HG03521 (cell line): ENCODE results near the gene PFKP.
A peak's percentile ranks its signal among the peaks of the same experiment; 100 is the strongest.

ENCODE experiments used
- ATAC-seq: cut with Tn5 transposase; IDR thresholded peaks from one replicate; pipeline ENCODE4 v1.9.1; 2021; ENCODE audit warnings: mild to moderate bottlenecking, moderate library complexity; ENCODE audit not compliant: unreplicated experiment

The PFKP gene

DNA sequence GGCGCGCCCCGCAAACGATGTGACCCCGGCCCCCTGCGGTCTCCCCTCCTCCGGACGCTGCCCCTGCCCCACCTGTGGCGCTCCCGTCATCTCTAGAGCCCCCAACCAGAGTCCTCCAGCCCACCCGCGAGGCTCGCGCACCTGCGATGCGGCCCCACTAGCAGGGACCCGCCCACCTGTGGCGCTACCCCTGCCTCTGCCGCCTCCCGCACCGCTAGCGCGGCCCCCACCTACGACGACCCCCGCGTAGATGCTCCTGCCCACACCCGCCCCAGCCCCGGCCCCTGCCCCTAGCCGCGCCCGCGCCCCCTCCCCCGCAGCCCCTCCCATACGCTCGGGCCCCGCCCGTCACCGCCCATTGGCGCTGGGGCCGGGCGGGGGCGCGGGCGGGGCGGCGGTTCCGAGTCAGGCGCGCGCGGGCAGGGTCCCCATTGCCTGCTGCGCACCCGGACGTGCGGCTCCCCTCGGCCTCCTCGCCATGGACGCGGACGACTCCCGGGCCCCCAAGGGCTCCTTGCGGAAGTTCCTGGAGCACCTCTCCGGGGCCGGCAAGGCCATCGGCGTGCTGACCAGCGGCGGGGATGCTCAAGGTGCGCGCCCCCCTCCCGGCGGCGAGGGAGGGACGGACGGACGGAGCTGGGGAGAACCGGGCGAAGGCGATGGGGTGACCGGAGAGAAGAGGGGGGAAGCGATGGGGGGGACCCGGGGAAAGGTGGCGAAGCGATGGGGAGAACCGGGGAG is at the start of gene PFKP:
TSS of gene PFKP (plus strand) at position 431 of the 741 bp plus-strand sequence. CDS start at position 479, 48 bp downstream.
- ATAC-seq: peak; percentile 46

DNA sequence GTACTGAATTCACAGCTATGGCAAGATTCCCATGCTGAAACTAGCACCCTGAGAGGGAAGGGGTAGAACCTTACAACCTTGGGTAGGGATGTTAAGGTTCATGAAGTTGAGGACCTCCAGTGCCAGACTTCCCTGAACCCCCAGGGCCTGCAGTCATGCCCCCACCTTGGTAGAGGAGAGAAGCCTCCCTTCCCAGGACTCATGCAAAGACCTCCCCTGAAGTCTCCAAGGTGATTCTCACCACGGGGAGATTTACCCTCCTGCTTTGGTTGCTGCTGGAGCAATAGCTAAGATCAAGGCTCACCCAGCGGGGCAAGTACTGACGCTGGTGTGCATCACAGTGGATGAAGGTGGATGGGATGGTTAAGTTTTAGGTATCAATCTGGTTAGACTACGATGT is 49.1 kb upstream of the PFKP start:
- no peak for ATAC-seq

DNA sequence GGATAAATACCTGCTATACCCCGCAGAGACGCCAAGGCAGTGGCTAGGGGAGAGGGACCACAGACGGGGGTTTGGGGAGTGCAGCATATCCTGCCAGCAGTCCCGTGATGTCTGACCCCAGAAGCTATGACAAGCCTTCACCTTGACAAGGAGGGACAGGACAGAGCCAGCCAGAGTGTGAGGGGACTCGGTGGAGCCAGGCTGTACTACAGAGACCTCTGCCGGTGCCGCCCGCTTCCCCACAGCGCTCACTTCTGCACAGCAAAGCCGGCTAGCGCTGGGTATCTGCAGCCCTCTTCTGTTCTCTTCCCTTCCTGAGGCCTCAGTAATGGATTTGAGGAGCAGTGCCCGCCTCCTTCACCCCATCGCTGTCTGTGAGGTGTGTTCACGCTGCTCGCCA is 47.0 kb upstream of the PFKP start:
- ATAC-seq: no peak

DNA sequence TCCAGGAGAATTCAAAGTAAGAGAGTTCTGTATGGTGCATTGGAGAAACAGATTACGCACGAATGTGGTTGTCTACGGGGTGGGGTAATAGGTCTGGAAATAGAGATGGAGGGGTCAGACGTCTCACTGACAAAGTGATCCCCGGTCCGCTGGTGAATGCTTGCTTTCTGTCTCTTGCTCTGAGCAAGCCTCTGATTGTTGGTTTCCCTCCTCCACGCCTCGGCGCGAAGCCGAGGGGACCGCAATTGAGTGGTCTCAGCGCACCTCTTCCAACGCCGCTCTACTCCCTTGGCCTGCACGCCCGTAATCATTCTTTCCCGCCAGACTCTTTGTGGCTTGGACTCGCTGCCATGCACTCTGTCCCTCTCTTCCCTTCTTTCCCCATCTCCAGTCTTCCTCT is 46.5 kb upstream of the PFKP start:
- ATAC-seq: no peak

DNA sequence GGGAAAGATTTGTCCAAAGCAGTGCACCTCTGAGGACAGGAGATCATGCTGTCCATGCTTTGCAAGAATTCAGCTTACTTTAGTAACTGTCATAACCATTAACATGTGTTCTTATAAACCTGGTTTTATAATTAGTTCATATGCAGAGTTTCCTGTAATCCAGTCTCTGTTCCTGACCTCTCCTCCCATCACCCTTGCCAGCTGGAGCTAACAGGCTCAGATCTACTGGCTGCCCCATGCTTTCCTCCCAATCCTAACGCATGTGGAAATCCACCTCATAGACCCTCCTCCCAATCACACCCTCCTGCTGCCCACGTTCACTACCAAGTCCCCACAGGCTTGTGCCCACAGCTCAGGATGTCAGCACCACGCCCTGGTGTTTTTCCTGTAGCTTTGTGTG is 45.3 kb upstream of the PFKP start:
- no peak for ATAC-seq

DNA sequence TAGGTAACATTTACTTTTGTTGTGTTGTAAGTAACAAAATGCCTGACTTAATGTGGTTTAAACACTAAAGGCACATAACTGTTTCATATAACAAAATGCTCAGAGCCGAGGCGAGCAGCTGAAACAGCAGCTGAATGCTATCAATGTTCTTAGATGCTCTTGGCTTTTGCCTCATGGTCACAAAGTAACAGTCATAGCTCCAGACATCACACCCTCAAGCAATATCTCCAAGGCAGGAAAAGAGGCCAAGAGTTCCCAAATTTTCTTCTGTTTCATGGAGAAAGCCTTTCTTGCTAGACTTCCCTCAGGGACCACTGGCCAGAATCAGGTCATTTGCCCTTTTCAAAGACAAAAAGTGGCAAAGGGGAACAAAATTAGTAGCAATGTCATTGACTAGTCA is 43.5 kb upstream of the PFKP start:
- ATAC-seq: no peak

DNA sequence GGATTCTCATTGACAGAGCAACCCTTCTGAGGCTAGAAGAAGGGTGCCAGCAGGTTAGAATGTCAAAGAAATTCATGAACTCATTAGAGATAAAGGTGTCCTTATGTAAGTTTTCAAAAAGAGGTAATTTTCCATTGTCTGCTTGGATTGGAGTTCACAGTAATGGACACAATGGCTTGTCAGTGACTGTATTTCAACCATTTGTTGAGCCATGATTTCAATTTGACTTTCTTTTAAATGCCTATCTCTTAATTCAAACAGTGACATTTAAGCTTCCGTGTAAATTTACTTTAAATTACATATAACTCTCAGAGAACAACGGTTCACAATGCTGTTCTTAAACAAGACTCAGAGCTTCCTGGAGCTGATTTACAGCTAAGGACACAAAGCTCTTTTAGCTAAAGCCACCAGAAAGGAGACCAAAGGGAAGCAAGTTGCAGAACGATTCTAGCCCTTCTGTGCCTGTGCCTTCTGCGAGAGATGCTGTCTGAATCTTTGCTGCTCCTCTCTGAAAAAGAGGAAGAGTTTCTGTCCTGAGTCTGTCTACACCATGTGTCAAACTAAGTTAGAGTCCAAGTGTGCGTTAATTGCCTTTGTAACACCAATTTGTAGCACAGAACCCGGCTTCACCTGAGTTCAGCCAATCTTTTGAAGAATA is 42.2 kb upstream of the PFKP start:
- no peak for ATAC-seq

DNA sequence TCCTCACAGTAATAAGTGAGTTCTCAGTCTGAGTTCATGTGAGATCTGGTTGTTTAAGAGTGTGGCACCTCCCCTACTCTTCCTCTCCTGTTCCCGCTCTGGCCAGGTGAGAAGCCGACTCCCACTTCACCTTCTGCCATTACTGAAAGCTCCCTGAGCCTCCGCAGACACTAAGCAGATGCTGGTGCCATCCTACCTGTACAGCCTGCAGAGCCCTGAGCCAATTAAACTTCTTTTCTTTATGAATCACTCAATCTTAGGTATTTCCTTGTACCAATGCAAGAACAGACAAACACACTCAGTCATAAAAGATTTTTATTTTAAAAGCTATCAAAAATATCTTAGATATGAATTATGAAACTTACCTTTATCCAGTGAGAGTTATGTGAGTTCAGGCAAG is 39.5 kb upstream of the PFKP start:
- no peak for ATAC-seq

DNA sequence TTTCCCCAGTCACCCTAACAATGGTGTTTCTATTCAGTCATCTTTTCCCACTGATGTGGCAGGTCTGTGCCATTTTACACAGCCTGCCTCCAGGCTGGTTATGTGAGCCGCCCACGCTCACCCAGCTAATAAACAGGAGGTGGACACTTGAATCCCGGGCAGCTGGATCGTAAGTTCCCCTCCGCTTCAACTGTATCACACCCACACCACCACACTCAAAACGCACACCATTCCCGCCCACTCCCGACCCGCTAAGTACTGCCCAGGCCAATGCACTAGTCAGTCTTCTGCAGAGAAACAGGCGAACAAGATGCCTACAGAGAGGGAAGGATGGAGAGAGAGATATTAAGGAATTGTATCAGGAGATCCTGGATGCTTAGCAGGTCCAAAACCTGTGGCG is 38.9 kb upstream of the PFKP start:
- ATAC-seq: no peak

DNA sequence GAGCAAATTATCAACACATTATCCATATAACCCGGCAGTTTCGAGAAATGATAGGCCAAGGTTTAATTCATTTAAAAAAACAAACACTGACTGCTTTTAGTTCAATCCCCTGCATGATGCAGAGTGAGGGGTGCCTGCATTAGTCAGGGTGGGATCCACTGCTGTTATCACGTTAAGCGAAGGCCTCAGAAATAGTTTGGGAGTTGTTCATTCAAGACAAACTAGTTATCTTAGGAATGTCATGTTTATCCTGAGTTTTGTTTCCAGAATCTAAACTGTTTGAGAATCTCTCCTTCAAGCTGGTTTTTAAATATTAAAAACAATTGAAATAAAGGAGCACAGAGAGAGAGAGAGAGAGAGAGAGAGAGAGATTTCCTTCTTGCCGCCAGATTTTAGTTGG is 36.6 kb upstream of the PFKP start:
- no peak for ATAC-seq

DNA sequence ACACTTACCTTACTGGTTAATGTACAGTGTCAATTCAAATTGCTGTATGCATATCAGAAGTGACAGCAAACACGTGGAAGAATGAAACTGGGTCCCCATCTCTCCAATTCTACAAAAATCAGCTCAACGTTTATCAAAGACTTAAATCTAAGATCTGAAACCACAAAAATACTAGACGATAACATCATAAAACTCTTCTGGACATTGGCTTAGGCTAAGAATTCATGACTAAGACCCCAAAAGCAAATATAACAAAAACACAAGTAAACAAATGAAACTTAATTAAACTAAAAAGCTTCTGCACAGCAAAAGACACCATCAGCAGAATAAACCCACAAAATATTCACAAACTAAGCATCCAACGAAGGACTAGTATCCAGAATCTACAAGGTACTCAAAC is 35.9 kb upstream of the PFKP start:
- ATAC-seq: no peak

DNA sequence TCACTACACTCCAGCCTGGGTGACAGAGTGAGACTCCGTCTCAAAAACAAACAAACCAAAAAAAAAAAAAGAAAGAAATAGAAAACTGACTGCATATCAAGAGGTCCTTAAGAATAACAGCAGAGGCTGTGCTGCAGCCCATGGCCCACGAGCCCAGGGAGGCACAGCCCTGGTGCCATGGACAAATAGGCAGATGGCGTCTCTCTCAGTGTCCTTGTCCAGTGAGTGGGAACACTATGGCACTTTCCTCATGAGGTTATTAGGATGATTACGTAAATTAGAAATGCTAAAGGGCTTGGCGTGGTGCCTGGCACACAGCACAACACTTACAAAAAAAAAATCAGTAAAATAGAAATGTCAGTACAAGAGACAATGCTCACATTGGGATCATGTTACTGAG is 33.4 kb upstream of the PFKP start:
- no peak for ATAC-seq

DNA sequence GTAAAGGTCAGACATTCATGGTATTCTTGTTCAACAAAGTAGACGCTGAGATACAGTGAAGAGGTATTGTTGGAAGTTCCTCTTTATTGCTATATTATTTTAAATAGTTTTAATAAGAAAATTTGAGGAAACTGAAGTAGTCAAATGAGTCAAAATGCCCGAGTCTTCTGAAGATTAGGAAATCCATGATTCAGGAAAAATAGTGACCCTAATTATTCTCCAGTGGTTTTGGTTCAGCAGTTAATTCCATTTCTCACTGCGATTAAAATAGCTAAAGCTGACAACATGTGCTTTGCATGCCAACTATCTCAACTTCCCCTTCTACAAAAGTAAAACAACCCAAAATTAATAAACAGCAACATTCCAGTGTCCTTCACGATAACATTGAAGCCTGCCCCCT is 32.7 kb upstream of the PFKP start:
- ATAC-seq: no peak

DNA sequence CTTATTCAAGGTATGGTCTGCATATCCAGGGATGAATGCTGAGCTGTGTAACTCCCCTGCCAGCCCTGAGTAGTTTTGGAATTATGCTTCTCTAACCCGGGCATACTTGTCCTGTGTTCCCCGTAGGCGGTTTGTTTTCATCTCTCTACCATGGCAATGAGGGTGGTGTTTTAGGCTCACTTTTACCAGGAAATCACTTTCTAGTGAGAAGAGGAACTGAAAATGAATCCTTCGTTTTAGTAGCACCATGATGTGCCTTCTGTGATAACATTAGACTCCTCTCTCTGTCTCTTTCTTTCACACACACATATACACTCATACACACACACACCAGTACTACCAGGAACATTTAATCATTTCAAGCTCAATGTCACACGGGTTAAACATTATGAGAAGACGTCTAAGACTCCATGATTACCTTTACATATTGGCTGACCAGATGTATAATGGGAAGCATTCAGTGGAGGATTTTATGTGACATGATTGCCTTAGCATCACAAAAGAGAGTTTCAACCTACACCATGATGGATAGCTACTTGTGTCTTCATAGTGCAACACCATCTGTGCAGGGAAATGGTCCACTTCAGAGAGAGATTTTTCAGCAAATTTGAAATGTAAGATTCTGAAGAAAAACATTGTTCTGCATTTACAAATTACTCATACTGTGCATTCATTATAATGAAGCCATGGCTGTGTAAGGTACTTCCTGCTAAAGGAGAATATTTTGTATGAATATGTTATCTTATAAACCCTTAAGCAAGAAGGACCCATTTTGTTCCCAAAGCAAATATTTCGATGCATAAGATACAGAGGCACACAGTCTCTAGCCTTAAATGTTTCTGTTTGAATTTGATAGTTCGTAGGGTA is 31.0 kb upstream of the PFKP start:
- ATAC-seq: peak; percentile 96

DNA sequence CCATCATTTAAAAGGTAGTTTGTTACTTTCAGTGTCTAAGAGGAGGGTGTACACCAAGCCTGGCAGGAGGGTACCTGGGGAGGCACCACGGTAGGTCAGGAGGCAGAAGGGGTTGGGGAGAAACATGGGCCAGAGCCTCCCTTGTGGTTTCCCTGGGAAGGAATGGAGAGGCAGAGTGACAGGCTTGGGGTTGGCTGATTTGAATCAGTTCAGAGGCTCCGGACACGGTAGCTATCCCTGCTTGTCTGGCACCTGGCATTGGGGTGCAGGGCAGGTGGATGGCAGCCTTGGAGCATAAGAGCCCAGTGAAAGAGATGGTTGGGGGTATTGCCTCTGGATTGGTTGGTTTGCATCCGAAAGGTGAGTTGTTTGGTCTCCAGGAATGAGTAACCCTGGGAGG is 30.2 kb upstream of the PFKP start:
- no peak for ATAC-seq

DNA sequence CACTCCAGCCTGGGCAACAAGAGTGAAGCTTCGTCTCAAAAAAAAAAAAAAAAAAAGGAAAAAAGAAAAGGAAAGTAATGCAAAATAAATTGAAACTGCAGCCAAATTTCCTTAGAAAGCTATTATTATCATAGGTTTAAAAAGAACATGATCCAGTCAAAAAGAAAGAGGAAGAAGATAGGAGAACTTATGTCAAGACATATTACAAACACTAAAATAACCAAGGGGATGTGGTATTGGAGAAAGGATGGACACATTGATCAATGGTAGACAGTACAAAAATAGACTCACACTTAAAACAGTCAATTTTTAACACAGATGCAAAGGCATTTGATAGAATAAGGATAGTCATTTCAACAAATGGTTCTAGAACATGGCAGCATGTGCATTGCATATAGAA is 27.3 kb upstream of the PFKP start:
- no peak for ATAC-seq

DNA sequence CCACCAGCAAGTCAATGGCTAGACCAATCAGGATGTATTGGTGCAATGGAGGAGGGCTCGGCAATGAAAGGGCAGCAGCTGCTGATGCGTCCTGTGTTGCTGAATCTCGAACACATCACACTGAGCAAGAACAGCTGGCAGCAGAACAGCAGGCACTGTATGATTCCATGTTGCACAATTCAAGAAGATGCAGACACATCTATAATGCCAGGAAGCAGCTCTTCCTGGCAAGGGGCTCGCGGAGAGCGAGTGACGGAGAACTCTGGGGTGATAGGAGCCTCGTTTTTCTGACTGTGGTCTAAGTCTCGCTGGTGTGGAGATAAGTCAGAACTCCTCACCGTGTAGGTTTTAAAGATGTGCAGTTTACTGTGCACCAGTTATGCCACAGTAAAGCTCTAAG is 24.8 kb upstream of the PFKP start:
- ATAC-seq: no peak

DNA sequence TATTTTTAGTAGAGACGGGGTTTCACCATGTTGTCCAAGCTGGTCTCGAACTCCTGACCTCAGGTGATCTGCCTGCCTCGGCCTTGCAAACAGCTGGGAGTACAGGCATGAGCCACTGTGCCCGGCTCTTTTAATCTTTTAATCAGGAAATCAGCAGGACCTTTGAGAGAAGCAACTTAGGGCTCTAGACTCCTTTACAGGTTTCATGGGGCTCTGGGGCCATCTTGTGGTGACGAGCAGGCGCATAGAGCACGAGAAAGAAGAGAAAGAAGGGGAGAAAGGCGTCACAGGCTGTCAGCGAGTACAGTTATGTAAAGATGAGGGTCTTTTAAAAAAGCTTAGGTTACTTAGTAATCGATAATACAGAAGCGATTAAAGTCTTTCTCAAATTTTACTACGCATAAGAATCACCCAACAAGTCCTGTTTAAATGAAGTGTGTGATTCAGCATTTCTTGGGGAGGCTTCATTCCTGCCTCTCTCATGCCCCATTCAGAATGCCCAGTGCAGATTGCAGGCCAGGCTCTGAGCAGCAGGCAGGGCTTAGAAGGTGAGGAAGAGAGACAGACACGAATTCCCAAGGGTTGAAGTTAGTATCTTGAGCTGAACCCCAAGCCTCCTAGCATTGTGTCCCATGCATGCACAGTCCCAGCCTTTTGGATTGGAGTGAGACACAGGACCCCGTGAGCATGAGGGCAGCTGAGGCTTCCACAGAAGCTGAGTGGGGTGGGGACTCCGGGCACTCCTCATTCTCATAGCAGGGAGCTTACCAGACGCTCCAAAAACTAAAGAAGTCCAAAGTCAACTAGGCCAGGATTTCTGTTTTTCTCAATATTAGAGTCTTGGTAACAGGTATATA is 23.6 kb upstream of the PFKP start:
- ATAC-seq: peak; percentile 87

DNA sequence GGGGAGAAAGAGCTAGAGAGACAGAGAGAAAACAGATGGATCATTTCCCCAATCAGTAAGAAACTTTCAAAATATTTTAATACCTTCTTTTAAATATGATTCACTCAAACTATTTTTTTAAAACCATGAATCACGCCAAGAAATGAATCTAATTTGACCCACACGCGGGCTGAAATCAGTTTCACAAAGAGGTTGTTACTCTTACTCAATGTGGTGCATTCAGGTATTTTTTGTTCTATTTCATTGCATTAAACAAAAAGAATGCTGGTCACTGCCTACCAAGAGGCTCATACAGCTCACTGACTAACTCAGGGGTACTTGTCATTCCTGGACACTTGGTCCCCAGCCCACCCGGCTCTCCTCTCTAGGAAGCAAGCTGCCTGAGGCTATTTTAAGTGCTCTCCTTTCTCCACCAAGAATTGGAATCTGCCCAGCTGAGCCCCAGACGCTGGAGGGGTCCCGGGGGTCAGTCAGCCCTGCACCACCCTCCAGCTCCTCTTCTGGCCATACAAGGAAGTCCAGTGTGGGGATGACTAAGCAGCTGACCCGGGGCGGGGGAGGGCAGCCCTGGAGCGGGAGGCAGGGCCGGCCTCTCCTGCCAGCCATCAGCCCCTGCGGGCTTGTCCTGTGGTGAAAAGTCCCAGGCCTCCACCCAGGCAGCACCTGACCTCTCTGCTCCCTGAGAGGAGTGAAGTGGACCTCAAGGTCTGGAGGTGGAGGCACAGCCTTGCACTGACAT is 21.7 kb upstream of the PFKP start:
- ATAC-seq: no peak

DNA sequence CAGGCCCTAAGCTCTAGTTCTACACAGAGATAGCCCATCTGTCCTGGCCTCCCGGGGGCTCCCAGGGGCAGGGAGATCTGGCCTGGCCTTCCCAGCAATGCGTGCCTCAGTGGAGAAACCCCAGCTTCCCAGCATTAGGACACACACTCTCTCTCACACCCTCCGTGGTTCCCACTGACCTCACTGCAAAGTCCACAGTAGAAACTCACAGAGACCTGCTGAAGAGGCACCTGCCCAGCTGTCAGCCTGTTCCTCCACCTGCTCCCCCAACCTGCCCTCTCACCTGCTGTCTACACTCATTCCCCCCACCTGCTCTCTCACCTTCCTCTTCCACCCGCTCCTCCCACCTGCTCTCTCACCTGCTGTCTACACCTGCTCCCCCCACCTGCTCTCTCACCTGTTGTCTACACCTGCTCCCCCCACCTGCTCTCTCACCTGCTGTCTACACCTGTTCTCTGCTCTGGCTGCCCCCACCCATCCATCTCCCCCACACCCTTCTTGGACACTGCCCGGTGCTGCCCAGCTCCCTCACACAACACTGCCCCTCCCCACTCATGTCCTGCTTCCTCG is 21.1 kb upstream of the PFKP start:
- no peak for ATAC-seq
